Measurements from ENCODE around the gene RTL10.

GRCh38 chr22:19864538-19865106, 9.9 kb upstream of the RTL10 start:
- TF ChIP-seq POLR2A (IDR thresholded peaks at IDR 0.05) = no peak
- TF ChIP-seq, protein P1, sequence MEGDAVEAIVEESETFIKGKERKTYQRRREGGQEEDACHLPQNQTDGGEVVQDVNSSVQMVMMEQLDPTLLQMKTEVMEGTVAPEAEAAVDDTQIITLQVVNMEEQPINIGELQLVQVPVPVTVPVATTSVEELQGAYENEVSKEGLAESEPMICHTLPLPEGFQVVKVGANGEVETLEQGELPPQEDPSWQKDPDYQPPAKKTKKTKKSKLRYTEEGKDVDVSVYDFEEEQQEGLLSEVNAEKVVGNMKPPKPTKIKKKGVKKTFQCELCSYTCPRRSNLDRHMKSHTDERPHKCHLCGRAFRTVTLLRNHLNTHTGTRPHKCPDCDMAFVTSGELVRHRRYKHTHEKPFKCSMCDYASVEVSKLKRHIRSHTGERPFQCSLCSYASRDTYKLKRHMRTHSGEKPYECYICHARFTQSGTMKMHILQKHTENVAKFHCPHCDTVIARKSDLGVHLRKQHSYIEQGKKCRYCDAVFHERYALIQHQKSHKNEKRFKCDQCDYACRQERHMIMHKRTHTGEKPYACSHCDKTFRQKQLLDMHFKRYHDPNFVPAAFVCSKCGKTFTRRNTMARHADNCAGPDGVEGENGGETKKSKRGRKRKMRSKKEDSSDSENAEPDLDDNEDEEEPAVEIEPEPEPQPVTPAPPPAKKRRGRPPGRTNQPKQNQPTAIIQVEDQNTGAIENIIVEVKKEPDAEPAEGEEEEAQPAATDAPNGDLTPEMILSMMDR (IDR thresholded peaks at IDR 0.05) = no peak
